Measurements from ENCODE around the gene PEX14. TPM values are rescaled to one million over a fixed set of nuclear protein-coding genes. Genes with fewer than 3 reads are reported as not detected.

Gene PEX14
- total RNA-seq, 1 experiment from 2014 or later = 29.3 TPM

GRCh38 chr1:10631811-10632593 is 157.3 kb downstream of the PEX14 start:
- ATAC-seq = no peak

More at GRCh38 chr1:10631811-10632593, 157.3 kb downstream of the PEX14 start:
- H3K4me3 ChIP-seq (replicated peaks in 1 of 2; ENCODE audit: low read depth in 1 of 2, low read length in 2 of 2) = no peak overlapping the region
- no peaks in the 10 kb centered on the region for H3K9me3 ChIP-seq (ENCODE audit: control insufficient read depth in 1 of 2, insufficient read depth in 1 of 2, low read depth in 1 of 2, low read length in 2 of 2)
- intact Hi-C loops (cut with micrococcal nuclease) = no loop called here
- BruUV-seq (replicated peaks) = no TSS peak
- CTCF ChIA-PET = no interaction called here
- peaks cover 0 to 7% of the 10 kb centered on the region in 2 experiments; a peak in 1 of 4 replicates for H3K4me1 ChIP-seq (ENCODE audit: control insufficient read depth in 1 of 2, insufficient read depth in 2 of 2, low read length in 2 of 2)
- H3K27ac ChIP-seq (ENCODE audit: low read depth, low read length) = no peak overlapping the region
- RAD21 ChIA-PET (ENCODE audit: low non-redundant PET in 1 of 2, low total read pairs in 2 of 2, uncharacterized antibody in 2 of 2, unreplicated experiment in 2 of 2) = no interaction called here
- POLR2A ChIA-PET = no interaction called here
- no peaks in the 10 kb centered on the region for H4K20me1 ChIP-seq (ENCODE audit: insufficient read depth)
- DNase-seq (ENCODE audit: low read depth, low spot score) = no peak
- H3K9ac ChIP-seq (ENCODE audit: low read length) = no peak overlapping the region
- TF ChIP-seq ELF1 (IDR thresholded peaks at IDR 0.05; ENCODE audit: borderline replicate concordance, low read depth) (no peak), CTCF (IDR thresholded peaks at IDR 0.05 in 2 of 3, conservative IDR thresholded peaks at IDR 0.05 in 1 of 3; ENCODE audit: borderline replicate concordance in 1 of 3, insufficient read depth in 1 of 3, low read depth in 2 of 3, low read length in 2 of 3) (no peak), POLR2AphosphoS5 (IDR thresholded peaks at IDR 0.05; ENCODE audit: low read depth, low read length) (no peak)
- no peaks in the 10 kb centered on the region for H3K9me2 ChIP-seq (ENCODE audit: insufficient read depth)
- no peaks in the 10 kb centered on the region for H3K27me3 ChIP-seq (ENCODE audit: insufficient read depth, low read length)
- H3K4me2 ChIP-seq (ENCODE audit: low read length) = no peak overlapping the region
- H3K36me3 ChIP-seq (ENCODE audit: control insufficient read depth in 1 of 2, insufficient read depth in 2 of 2, low read length in 2 of 2) = no peaks in the 10 kb centered on the region
- no peak overlapping the region for H2AFZ ChIP-seq (ENCODE audit: low read depth, low read length, poor library complexity, severe bottlenecking)
- no peaks in the 10 kb centered on the region for H3K79me2 ChIP-seq (ENCODE audit: insufficient read depth, low read length)
